ENCODE results near the gene GALNT2.

GALNT2 gene

GRCh38 chr1:230279583-230279945 is 212.5 kb downstream of the GALNT2 start:
- H3K4me2 ChIP-seq (ENCODE audit: low read depth, low read length, poor library complexity, severe bottlenecking) = no peak overlapping the region
- no peak overlapping the region for H3K4me3 ChIP-seq (ENCODE audit: insufficient read depth, low read length, poor library complexity, severe bottlenecking)
- TF ChIP-seq CTCF (IDR thresholded peaks at IDR 0.05; ENCODE audit: insufficient read depth, low read length, poor library complexity, severe bottlenecking) (no peak), EZH2phosphoT487 (conservative IDR thresholded peaks at IDR 0.05; ENCODE audit: low read length) (no peak)
- no peak overlapping the region for H3K27ac ChIP-seq (ENCODE audit: low read depth, low read length)
- H3K9me3 ChIP-seq (ENCODE audit: insufficient read depth, low read length) = no peaks in the 10 kb centered on the region
- H3F3A ChIP-seq (ENCODE audit: insufficient read depth) = no peaks in the 10 kb centered on the region
- no peaks in the 10 kb centered on the region; the same call in 1 of the 2 replicates for H3K36me3 ChIP-seq (ENCODE audit: low read length)
- H3K79me2 ChIP-seq (ENCODE audit: insufficient read depth, low read length) = no peaks in the 10 kb centered on the region
- H3K9me2 ChIP-seq (replicated peaks; ENCODE audit: insufficient read depth, low read length) = no peaks in the 10 kb centered on the region
- H3K9ac ChIP-seq (ENCODE audit: low read length) = no peak overlapping the region
- no peak overlapping the region for H2AFZ ChIP-seq (ENCODE audit: low read depth, low read length, severe bottlenecking)
- H4K20me1 ChIP-seq (ENCODE audit: low read depth, low read length) = no peaks in the 10 kb centered on the region
- no peaks in the 10 kb centered on the region for H3K27me3 ChIP-seq (ENCODE audit: low read length)

DNA sequence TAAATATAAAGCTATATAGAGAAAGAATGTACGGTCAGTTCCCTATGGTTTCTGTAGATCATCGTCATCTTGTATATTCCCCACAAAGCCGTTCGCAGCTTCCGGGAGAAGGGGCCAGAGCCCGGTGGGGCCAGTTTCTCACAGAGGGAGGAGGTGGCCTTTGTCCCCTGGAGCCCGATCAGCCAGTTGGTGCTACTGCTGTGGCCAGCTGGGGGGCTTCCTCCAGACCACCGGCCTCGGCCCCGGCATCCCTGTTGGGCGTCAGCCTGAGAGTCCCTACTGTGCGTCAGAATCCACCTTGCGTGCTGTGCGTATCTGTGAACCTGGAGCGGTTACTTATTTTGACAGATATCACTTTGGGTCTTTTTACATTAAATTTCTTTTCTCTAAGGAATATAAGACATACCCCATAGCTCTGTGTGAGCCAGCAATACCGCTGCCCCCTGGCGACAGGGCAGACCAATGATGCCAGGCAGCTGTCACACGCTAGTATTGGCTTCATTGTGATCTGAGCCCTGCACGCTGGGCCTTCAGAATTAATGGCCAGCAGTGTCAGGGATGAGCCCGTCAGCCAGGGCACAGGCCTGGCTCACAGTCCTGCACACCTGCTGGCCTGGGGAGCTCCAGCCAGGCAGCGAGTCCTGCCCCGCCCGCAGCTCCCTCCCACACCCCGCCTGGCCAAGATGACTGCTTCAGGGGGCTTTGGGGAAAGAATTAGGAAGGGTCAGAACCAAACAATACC is 213.2 kb downstream of the GALNT2 start:
- Histone ChIP-seq H3K9me3 (ENCODE audit: insufficient read depth, low read length) (no peaks in the 10 kb centered on the region), H3F3A (ENCODE audit: insufficient read depth) (no peaks in the 10 kb centered on the region), H3K4me2 (ENCODE audit: low read depth, low read length, poor library complexity, severe bottlenecking) (no peak overlapping the region), H3K27me3 (ENCODE audit: low read length) (no peaks in the 10 kb centered on the region), H3K9ac (ENCODE audit: low read length) (no peak overlapping the region), H3K36me3 (ENCODE audit: low read length) (no peaks in the 10 kb centered on the region), H3K27ac (ENCODE audit: low read depth, low read length) (no peak overlapping the region), H3K79me2 (ENCODE audit: insufficient read depth, low read length) (no peaks in the 10 kb centered on the region), H3K4me3 (ENCODE audit: insufficient read depth, low read length, poor library complexity, severe bottlenecking) (no peak overlapping the region), H2AFZ (ENCODE audit: low read depth, low read length, severe bottlenecking) (no peak overlapping the region), H4K20me1 (ENCODE audit: low read depth, low read length) (no peaks in the 10 kb centered on the region), H3K9me2 (replicated peaks; ENCODE audit: insufficient read depth, low read length) (no peaks in the 10 kb centered on the region)
- TF ChIP-seq CTCF (IDR thresholded peaks at IDR 0.05; ENCODE audit: insufficient read depth, low read length, poor library complexity, severe bottlenecking) (no peak), EZH2phosphoT487 (conservative IDR thresholded peaks at IDR 0.05; ENCODE audit: low read length) (no peak)

- no peak overlapping the region for H2AFZ ChIP-seq (ENCODE audit: low read depth, low read length, severe bottlenecking)
- no peaks in the 10 kb centered on the region for H3K9me2 ChIP-seq (replicated peaks; ENCODE audit: insufficient read depth, low read length)
- H3K27ac ChIP-seq (ENCODE audit: low read depth, low read length) = no peak overlapping the region
- no peak overlapping the region for H3K9ac ChIP-seq (ENCODE audit: low read length)
- H3K27me3 ChIP-seq (ENCODE audit: low read length) = no peaks in the 10 kb centered on the region
- H3K79me2 ChIP-seq (ENCODE audit: insufficient read depth, low read length) = no peaks in the 10 kb centered on the region
- H3K9me3 ChIP-seq (ENCODE audit: insufficient read depth, low read length) = no peaks in the 10 kb centered on the region
- H3F3A ChIP-seq (ENCODE audit: insufficient read depth) = no peaks in the 10 kb centered on the region
- TF ChIP-seq EZH2phosphoT487 (conservative IDR thresholded peaks at IDR 0.05; ENCODE audit: low read length) = no peak
- no peak for TF ChIP-seq CTCF (IDR thresholded peaks at IDR 0.05; ENCODE audit: insufficient read depth, low read length, poor library complexity, severe bottlenecking)
- H3K4me3 ChIP-seq (ENCODE audit: insufficient read depth, low read length, poor library complexity, severe bottlenecking) = no peak overlapping the region
- H4K20me1 ChIP-seq (ENCODE audit: low read depth, low read length) = no peaks in the 10 kb centered on the region
- H3K4me2 ChIP-seq (ENCODE audit: low read depth, low read length, poor library complexity, severe bottlenecking) = no peak overlapping the region
- H3K36me3 ChIP-seq (ENCODE audit: low read length) = no peaks in the 10 kb centered on the region
These were observed 213.9 kb downstream of the GALNT2 start for GRCh38 chr1:230280906-230281413.
